ENCODE measurements around the gene TAS2R39.

DNA sequence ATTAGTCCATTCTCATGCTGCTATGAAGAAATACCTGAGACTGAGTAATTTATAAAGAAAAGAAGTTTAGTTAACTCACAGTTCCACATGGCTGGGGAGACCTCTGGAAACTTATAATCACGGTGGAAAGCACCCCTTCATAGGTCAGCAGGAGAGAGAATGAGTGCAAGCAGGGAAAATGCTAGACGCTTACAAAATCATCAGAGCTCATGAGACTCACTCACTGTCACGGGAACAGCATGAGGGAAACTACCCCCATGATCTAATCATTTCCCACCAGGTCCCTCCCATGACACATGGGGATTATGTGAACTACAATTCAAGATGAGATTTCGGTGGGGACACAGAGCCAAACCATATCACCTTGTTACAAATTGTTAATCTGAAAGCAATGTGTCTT, 15.8 kb downstream of the TAS2R39 start:
- TF ChIP-seq, protein P1, sequence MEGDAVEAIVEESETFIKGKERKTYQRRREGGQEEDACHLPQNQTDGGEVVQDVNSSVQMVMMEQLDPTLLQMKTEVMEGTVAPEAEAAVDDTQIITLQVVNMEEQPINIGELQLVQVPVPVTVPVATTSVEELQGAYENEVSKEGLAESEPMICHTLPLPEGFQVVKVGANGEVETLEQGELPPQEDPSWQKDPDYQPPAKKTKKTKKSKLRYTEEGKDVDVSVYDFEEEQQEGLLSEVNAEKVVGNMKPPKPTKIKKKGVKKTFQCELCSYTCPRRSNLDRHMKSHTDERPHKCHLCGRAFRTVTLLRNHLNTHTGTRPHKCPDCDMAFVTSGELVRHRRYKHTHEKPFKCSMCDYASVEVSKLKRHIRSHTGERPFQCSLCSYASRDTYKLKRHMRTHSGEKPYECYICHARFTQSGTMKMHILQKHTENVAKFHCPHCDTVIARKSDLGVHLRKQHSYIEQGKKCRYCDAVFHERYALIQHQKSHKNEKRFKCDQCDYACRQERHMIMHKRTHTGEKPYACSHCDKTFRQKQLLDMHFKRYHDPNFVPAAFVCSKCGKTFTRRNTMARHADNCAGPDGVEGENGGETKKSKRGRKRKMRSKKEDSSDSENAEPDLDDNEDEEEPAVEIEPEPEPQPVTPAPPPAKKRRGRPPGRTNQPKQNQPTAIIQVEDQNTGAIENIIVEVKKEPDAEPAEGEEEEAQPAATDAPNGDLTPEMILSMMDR (IDR thresholded peaks at IDR 0.05; ENCODE audit: poor library complexity, severe bottlenecking): no peak
- TF ChIP-seq RAD21 (conservative IDR thresholded peaks at IDR 0.05): no peak
- TF ChIP-seq SMC3 (conservative IDR thresholded peaks at IDR 0.05; ENCODE audit: poor library complexity): no peak
- no peak for TF ChIP-seq EZH2 (IDR thresholded peaks at IDR 0.05; ENCODE audit: borderline replicate concordance, insufficient read depth, low read length, poor library complexity, severe bottlenecking)
- no peak for TF ChIP-seq TAF1 (IDR thresholded peaks at IDR 0.05; ENCODE audit: low read depth)
